A673 (cell line): ENCODE results near the gene RCBTB2.

Experiments used
- EZH2 ChIP-seq: fragments of 200-600 bp; sonication (generic); IDR thresholded peaks from 2 replicates; pipeline ENCODE4 v1.6.1; 2017; ENCODE audit warnings: borderline replicate concordance, low read depth, mild to moderate bottlenecking, mixed read lengths, antibody characterized with exemption, low read length; ENCODE audit not compliant: poor library complexity, severe bottlenecking
- TF ChIP-seq, protein P1 (sequence below): fragments of 300-800, 200-600 bp; sonication (generic); conservative IDR thresholded peaks from 2 replicates; pipeline ENCODE4 v1.5.1; 2017; ENCODE audit warnings: low read depth, mild to moderate bottlenecking, antibody characterized with exemption, low read length, moderate library complexity, mixed read lengths

DNA sequence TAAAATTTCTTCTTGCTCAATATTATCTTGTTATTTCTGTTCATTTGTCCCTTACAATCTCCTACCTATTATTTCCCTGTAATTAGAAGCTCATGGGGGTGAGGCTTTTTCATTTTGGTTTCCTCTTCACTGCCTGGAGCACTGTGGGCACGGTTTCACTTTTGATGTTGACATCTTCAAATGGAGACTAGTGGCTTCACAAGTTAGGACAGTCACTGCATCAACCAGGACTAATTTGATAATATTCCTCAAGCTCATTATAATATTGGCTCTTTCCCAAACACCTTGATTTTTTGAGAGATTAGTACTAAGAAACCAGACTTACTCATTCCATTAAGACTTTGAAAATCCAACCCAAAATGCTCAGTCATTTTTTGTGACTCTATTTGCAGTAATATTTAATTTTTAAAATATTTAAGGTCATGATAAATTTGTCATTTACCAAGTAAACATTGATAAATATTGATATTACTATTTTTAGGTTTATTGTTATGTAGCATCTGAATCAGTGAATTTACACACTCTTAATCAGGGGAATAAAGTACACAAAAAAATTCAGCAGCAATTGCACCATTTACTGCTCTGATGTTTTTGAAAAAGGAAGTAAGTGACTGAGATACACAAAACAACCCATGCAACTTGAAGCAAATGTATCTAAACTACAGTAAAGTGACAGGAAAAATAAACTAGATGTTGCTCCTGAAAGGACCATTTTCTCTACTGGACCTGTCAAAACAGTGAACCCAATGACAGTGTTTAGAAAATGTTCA lies 28.8 kb upstream of the RCBTB2 start:
- TF ChIP-seq, protein P1, sequence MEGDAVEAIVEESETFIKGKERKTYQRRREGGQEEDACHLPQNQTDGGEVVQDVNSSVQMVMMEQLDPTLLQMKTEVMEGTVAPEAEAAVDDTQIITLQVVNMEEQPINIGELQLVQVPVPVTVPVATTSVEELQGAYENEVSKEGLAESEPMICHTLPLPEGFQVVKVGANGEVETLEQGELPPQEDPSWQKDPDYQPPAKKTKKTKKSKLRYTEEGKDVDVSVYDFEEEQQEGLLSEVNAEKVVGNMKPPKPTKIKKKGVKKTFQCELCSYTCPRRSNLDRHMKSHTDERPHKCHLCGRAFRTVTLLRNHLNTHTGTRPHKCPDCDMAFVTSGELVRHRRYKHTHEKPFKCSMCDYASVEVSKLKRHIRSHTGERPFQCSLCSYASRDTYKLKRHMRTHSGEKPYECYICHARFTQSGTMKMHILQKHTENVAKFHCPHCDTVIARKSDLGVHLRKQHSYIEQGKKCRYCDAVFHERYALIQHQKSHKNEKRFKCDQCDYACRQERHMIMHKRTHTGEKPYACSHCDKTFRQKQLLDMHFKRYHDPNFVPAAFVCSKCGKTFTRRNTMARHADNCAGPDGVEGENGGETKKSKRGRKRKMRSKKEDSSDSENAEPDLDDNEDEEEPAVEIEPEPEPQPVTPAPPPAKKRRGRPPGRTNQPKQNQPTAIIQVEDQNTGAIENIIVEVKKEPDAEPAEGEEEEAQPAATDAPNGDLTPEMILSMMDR: no peak
- no peak for TF ChIP-seq EZH2
